ENCODE measurements around the gene RBP4. TPM values are rescaled to one million over a fixed set of nuclear protein-coding genes. Genes with fewer than 3 reads are reported as not detected.
A peak's percentile ranks its signal among the peaks of the same experiment; 100 is the strongest.

Gene RBP4
- total RNA-seq, 1 donor from 2014 or later = 0.54 TPM

GRCh38 chr10:93573051-93573909 lies 27.8 kb downstream of the RBP4 start:
- TF ChIP-seq CTCF (IDR thresholded peaks at IDR 0.05; ENCODE audit: unreplicated experiment) = no peak
- no peak for DNase-seq (ENCODE audit: low spot score in 2 of 2, unreplicated experiment in 2 of 2)
- Mint-ChIP-seq H3K4me1 (peaks cover 10% of the 10 kb centered on the region), H3K27me3 (ENCODE audit: low read depth) (peaks cover 93% of the 10 kb centered on the region), H3K36me3 (no peaks in the 10 kb centered on the region), H3K4me3 (no peak overlapping the region), H3K27ac (no peak overlapping the region), H3K9me3 (no peaks in the 10 kb centered on the region)

GRCh38 chr10:93572606-93573005 lies 28.4 kb downstream of the RBP4 start:
- Mint-ChIP-seq H3K9me3 (no peaks in the 10 kb centered on the region), H3K27ac (no peak overlapping the region), H3K36me3 (no peaks in the 10 kb centered on the region), H3K27me3 (ENCODE audit: low read depth) (peaks cover 96% of the 10 kb centered on the region), H3K4me3 (no peak overlapping the region), H3K4me1 (peaks cover 10% of the 10 kb centered on the region)
- no peak for DNase-seq (ENCODE audit: low spot score in 2 of 2, unreplicated experiment in 2 of 2)
- no peak for TF ChIP-seq CTCF (IDR thresholded peaks at IDR 0.05; ENCODE audit: unreplicated experiment)

- Mint-ChIP-seq H3K4me1 (peaks cover 19% of the 10 kb centered on the region), H3K36me3 (no peaks in the 10 kb centered on the region), H3K4me3 (no peak overlapping the region), H3K9me3 (no peaks in the 10 kb centered on the region), H3K27ac (no peak overlapping the region), H3K27me3 (ENCODE audit: low read depth) (peaks cover 98% of the 10 kb centered on the region)
- DNase-seq (ENCODE audit: low spot score in 2 of 2, unreplicated experiment in 2 of 2) = no peak
- TF ChIP-seq CTCF (IDR thresholded peaks at IDR 0.05; ENCODE audit: unreplicated experiment) = no peak
Observed at GRCh38 chr10:93570383-93570782, 30.7 kb downstream of the RBP4 start.

- Mint-ChIP-seq H3K4me1 (peaks cover 11% of the 10 kb centered on the region), H3K4me3 (no peak overlapping the region), H3K27ac (no peak overlapping the region), H3K27me3 (ENCODE audit: low read depth) (peaks cover 96% of the 10 kb centered on the region), H3K36me3 (no peaks in the 10 kb centered on the region), H3K9me3 (no peaks in the 10 kb centered on the region)
- no peak for TF ChIP-seq CTCF (IDR thresholded peaks at IDR 0.05; ENCODE audit: unreplicated experiment)
- no peak for DNase-seq (ENCODE audit: low spot score in 2 of 2, unreplicated experiment in 2 of 2)
Observed at GRCh38 chr10:93568105-93568390, 33.0 kb downstream of the RBP4 start.

- Mint-ChIP-seq H3K27ac (no peak overlapping the region), H3K9me3 (no peaks in the 10 kb centered on the region), H3K4me1 (peaks cover 10% of the 10 kb centered on the region), H3K4me3 (peak overlapping the region; percentile 67), H3K36me3 (no peaks in the 10 kb centered on the region), H3K27me3 (ENCODE audit: low read depth) (peaks cover 94% of the 10 kb centered on the region)
- no peak for TF ChIP-seq CTCF (IDR thresholded peaks at IDR 0.05; ENCODE audit: unreplicated experiment)
- no peak for DNase-seq (ENCODE audit: low spot score in 2 of 2, unreplicated experiment in 2 of 2)
Observed at GRCh38 chr10:93567277-93568104, 33.5 kb downstream of the RBP4 start.
